Measurements from ENCODE around the gene CEP63.

CEP63 gene

GRCh38 chr3:134606033-134607025, 120.5 kb downstream of the CEP63 start:
- ChIA-PET CTCF (interaction anchor here (1.3 to 1.4 kb wide), 2 partner anchors 12 to 20 kb away, joined by 3 read pairs; no protein-coding TSS in a partner anchor), POLR2A (no interaction called here)
- no peak for TF ChIP-seq CTCF (IDR thresholded peaks at IDR 0.05; ENCODE audit: control extremely low read depth, extremely low read depth, low read depth, missing control alignments)
- no peak for DNase-seq (ENCODE audit: extremely low spot score)

GRCh38 chr3:134607054-134608022, 121.5 kb downstream of the CEP63 start:
- DNase-seq (ENCODE audit: extremely low spot score), result no peak
- TF ChIP-seq CTCF (IDR thresholded peaks at IDR 0.05; ENCODE audit: control extremely low read depth, extremely low read depth, low read depth, missing control alignments), result no peak
- CTCF ChIA-PET, result interaction anchor here (0.7 to 1.4 kb wide), 3 partner anchors 8 to 19 kb away, joined by 3 read pairs; no protein-coding TSS in a partner anchor
- POLR2A ChIA-PET, result interaction anchor here (0.6 kb wide), 1 partner anchor 204 kb away, joined by 3 read pairs; no protein-coding TSS in a partner anchor

GRCh38 chr3:134608023-134608770, 122.3 kb downstream of the CEP63 start:
- TF ChIP-seq CTCF (IDR thresholded peaks at IDR 0.05; ENCODE audit: control extremely low read depth, extremely low read depth, low read depth, missing control alignments), result no peak
- no peak for DNase-seq (ENCODE audit: extremely low spot score)
- POLR2A ChIA-PET, result no interaction called here
- CTCF ChIA-PET, result interaction anchor here (0.7 kb wide), 1 partner anchor 9 kb away, joined by 3 read pairs; no protein-coding TSS in a partner anchor

GRCh38 chr3:134608771-134609435, 123.0 kb downstream of the CEP63 start:
- POLR2A ChIA-PET, result no interaction called here
- CTCF ChIA-PET, result no interaction called here
- no peak for TF ChIP-seq CTCF (IDR thresholded peaks at IDR 0.05; ENCODE audit: control extremely low read depth, extremely low read depth, low read depth, missing control alignments)
- DNase-seq (ENCODE audit: extremely low spot score), result no peak

- ChIA-PET POLR2A (no interaction called here), CTCF (no interaction called here)
- TF ChIP-seq CTCF (IDR thresholded peaks at IDR 0.05; ENCODE audit: control extremely low read depth, extremely low read depth, low read depth, missing control alignments), result no peak
- DNase-seq (ENCODE audit: extremely low spot score), result no peak
Observed at GRCh38 chr3:134609821-134610431, 124.1 kb downstream of the CEP63 start.
